NB4 (cell line): ENCODE data around the gene L1CAM.

Experiments used
- MYC ChIP-seq: IDR thresholded peaks from 2 replicates; pipeline ENCODE4 v1.6.1; 2011; ENCODE audit warnings: low read depth, low read length
- POLR2A ChIP-seq: IDR thresholded peaks from 2 replicates; pipeline ENCODE4 v1.6.1; 2011; ENCODE audit warnings: mild to moderate bottlenecking; ENCODE audit not compliant: insufficient read length; ENCODE audit errors: extremely low read depth
- TF ChIP-seq, protein P1 (sequence below): IDR thresholded peaks from one replicate; pipeline ENCODE4 v1.5.1; 2012; ENCODE audit warnings: low read depth, low read length

GRCh38 chrX:153877571-153878261 is 8.3 kb downstream of the L1CAM start:
- TF ChIP-seq, protein P1, sequence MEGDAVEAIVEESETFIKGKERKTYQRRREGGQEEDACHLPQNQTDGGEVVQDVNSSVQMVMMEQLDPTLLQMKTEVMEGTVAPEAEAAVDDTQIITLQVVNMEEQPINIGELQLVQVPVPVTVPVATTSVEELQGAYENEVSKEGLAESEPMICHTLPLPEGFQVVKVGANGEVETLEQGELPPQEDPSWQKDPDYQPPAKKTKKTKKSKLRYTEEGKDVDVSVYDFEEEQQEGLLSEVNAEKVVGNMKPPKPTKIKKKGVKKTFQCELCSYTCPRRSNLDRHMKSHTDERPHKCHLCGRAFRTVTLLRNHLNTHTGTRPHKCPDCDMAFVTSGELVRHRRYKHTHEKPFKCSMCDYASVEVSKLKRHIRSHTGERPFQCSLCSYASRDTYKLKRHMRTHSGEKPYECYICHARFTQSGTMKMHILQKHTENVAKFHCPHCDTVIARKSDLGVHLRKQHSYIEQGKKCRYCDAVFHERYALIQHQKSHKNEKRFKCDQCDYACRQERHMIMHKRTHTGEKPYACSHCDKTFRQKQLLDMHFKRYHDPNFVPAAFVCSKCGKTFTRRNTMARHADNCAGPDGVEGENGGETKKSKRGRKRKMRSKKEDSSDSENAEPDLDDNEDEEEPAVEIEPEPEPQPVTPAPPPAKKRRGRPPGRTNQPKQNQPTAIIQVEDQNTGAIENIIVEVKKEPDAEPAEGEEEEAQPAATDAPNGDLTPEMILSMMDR, result no peak
- TF ChIP-seq POLR2A (no peak), MYC (no peak)
